22Rv1 (cell line): ENCODE data around the gene TAS1R1.
"Not testable (repeated sequence)": the region's sequence is repeated elsewhere in the genome, so short reads cannot be mapped to it uniquely, and the experiment has no call there.

Source experiments
- CTCF ChIP-seq: fragments of 450-650 bp; IDR thresholded peaks from 2 replicates; pipeline ENCODE4 v1.5.1; 2017; ENCODE audit warnings: mild to moderate bottlenecking
- ZFX ChIP-seq: fragments of 450-650 bp; IDR thresholded peaks from 2 replicates; pipeline ENCODE4 v1.6.1; 2017; ENCODE audit warnings: antibody characterized with exemption, borderline replicate concordance

- TF ChIP-seq CTCF, ZFX: not testable (repeated sequence)
Measured at GRCh38 chr1:6559161-6559560, 4.1 kb downstream of the TAS1R1 start.
